SU-DHL-6 (cell line): Measurements from ENCODE around the gene SEMA6A.

Experiments
- H2AFZ ChIP-seq: fragments of 200-600 bp; sonication (generic); 2 replicates; pipeline ENCODE4 v1.6.1; 2014; ENCODE audit warnings: low read depth, mild to moderate bottlenecking, moderate library complexity, mixed read lengths, antibody characterized with exemption, low read length; ENCODE audit not compliant: severe bottlenecking
- H3F3A ChIP-seq: fragments of 200-600 bp; shearing (Covaris generic); 2 replicates; pipeline ENCODE4 v1.6.0; 2016; ENCODE audit warnings: antibody characterized with exemption, mild to moderate bottlenecking; ENCODE audit not compliant: insufficient read depth
- H3K27ac ChIP-seq: fragments of 200-600 bp; sonication (generic); 2 replicates; pipeline ENCODE4 v1.5.1; 2016; ENCODE audit warnings: low read depth, mild to moderate bottlenecking, low read length, moderate library complexity, mixed read lengths
- H3K27me3 ChIP-seq: fragments of 200-600 bp; sonication (generic), shearing (Covaris generic); 2 replicates; pipeline ENCODE4 v1.6.0; 2014; ENCODE audit warnings: mild to moderate bottlenecking, low read length
- H3K36me3 ChIP-seq: fragments of 200-600 bp; sonication (generic); 2 replicates; pipeline ENCODE4 v1.6.1; 2014; ENCODE audit warnings: mild to moderate bottlenecking, low read length, mixed read lengths
- H3K4me2 ChIP-seq: fragments of 300-600, 200-600 bp; shearing (Covaris generic), sonication (generic); 2 replicates; pipeline ENCODE4 v1.6.0; 2014; ENCODE audit warnings: low read length, low read depth, mild to moderate bottlenecking; ENCODE audit not compliant: poor library complexity, severe bottlenecking
- H3K4me3 ChIP-seq: fragments of 200-600 bp; sonication (generic); 2 replicates; pipeline ENCODE4 v1.5.1; 2014; ENCODE audit warnings: antibody characterized with exemption, low read length, mild to moderate bottlenecking, mixed read lengths; ENCODE audit not compliant: insufficient read depth, poor library complexity, severe bottlenecking
- H3K79me2 ChIP-seq: fragments of 200-600 bp; sonication (generic); 2 replicates; pipeline ENCODE4 v1.6.1; 2014; ENCODE audit warnings: mild to moderate bottlenecking, low read length, moderate library complexity; ENCODE audit not compliant: insufficient read depth
- H3K9ac ChIP-seq: fragments of 200-600 bp; sonication (generic); 2 replicates; pipeline ENCODE4 v1.7.0; 2014; ENCODE audit warnings: mild to moderate bottlenecking, low read length
- H3K9me2 ChIP-seq: fragments of 200-600 bp; sonication (generic); replicated peaks from 2 replicates; pipeline ENCODE4 v1.6.1; 2014; ENCODE audit warnings: low read length; ENCODE audit not compliant: insufficient read depth
- H3K9me3 ChIP-seq: fragments of 200-600 bp; sonication (generic); 2 replicates; pipeline ENCODE4 v1.6.1; 2014; ENCODE audit warnings: low read length, mixed read lengths; ENCODE audit not compliant: insufficient read depth
- H4K20me1 ChIP-seq: fragments of 200-600 bp; sonication (generic); 2 replicates; pipeline ENCODE4 v1.6.1; 2014; ENCODE audit warnings: low read depth, mild to moderate bottlenecking, antibody characterized with exemption, low read length, moderate library complexity, mixed read lengths
- CTCF ChIP-seq: fragments of 200-600 bp; sonication (generic); IDR thresholded peaks from one replicate; pipeline ENCODE4 v1.5.1; 2017; ENCODE audit warnings: antibody characterized with exemption, mild to moderate bottlenecking, low read length, moderate library complexity; ENCODE audit not compliant: insufficient read depth, poor library complexity, severe bottlenecking
- EZH2phosphoT487 ChIP-seq: fragments of 200-600 bp; sonication (generic), shearing (Covaris generic); conservative IDR thresholded peaks from 2 replicates; pipeline ENCODE4 v1.6.1; 2018; ENCODE audit warnings: mild to moderate bottlenecking, antibody characterized with exemption, low read length, moderate library complexity, mixed read lengths

The SEMA6A gene

GRCh38 chr5:116484645-116485044 lies 90.0 kb downstream of the SEMA6A start:
- H3K4me2 ChIP-seq: no peak overlapping the region
- no peak overlapping the region for H3K4me3 ChIP-seq
- no peaks in the 10 kb centered on the region for H3K79me2 ChIP-seq
- TF ChIP-seq EZH2phosphoT487: no peak
- TF ChIP-seq CTCF: no peak
- H3K27me3 ChIP-seq: no peaks in the 10 kb centered on the region
- H3K9me2 ChIP-seq: no peaks in the 10 kb centered on the region
- H3K36me3 ChIP-seq: no peaks in the 10 kb centered on the region
- no peak overlapping the region for H3K9ac ChIP-seq
- no peak overlapping the region for H2AFZ ChIP-seq
- H4K20me1 ChIP-seq: no peaks in the 10 kb centered on the region
- H3K27ac ChIP-seq: no peak overlapping the region
- no peaks in the 10 kb centered on the region for H3K9me3 ChIP-seq
- no peaks in the 10 kb centered on the region for H3F3A ChIP-seq

GRCh38 chr5:116482394-116482793 lies 92.2 kb downstream of the SEMA6A start:
- H2AFZ ChIP-seq: no peak overlapping the region
- TF ChIP-seq EZH2phosphoT487 (no peak), CTCF (no peak)
- no peaks in the 10 kb centered on the region for H3K36me3 ChIP-seq
- H3K27ac ChIP-seq: no peak overlapping the region
- no peaks in the 10 kb centered on the region for H3F3A ChIP-seq
- no peak overlapping the region for H3K9ac ChIP-seq
- no peaks in the 10 kb centered on the region for H3K9me3 ChIP-seq
- H3K9me2 ChIP-seq: no peaks in the 10 kb centered on the region
- no peaks in the 10 kb centered on the region for H3K79me2 ChIP-seq
- no peaks in the 10 kb centered on the region for H3K27me3 ChIP-seq
- H3K4me3 ChIP-seq: no peak overlapping the region
- no peak overlapping the region for H3K4me2 ChIP-seq
- no peaks in the 10 kb centered on the region for H4K20me1 ChIP-seq

- no peaks in the 10 kb centered on the region for H3K9me2 ChIP-seq
Measured at GRCh38 chr5:116480894-116481510, 93.6 kb downstream of the SEMA6A start.

More at GRCh38 chr5:116480894-116481510, 93.6 kb downstream of the SEMA6A start:
- H2AFZ ChIP-seq: no peak overlapping the region
- no peaks in the 10 kb centered on the region for H4K20me1 ChIP-seq
- H3K27me3 ChIP-seq: no peaks in the 10 kb centered on the region
- H3K4me3 ChIP-seq: no peak overlapping the region
- no peak overlapping the region for H3K4me2 ChIP-seq
- H3K9ac ChIP-seq: no peak overlapping the region
- no peaks in the 10 kb centered on the region for H3K9me3 ChIP-seq
- H3K79me2 ChIP-seq: no peaks in the 10 kb centered on the region
- H3K36me3 ChIP-seq: no peaks in the 10 kb centered on the region
- no peak for TF ChIP-seq CTCF
- no peak for TF ChIP-seq EZH2phosphoT487
- H3K27ac ChIP-seq: no peak overlapping the region
- no peaks in the 10 kb centered on the region for H3F3A ChIP-seq
